GM21717 (cell line): ENCODE data around the gene MIAT.

ENCODE experiments used
- ATAC-seq: cut with Tn5 transposase; IDR thresholded peaks from one replicate; pipeline ENCODE4 v1.9.1; 2021; ENCODE audit warnings: mild to moderate bottlenecking, moderate library complexity; ENCODE audit not compliant: unreplicated experiment

The MIAT gene

DNA sequence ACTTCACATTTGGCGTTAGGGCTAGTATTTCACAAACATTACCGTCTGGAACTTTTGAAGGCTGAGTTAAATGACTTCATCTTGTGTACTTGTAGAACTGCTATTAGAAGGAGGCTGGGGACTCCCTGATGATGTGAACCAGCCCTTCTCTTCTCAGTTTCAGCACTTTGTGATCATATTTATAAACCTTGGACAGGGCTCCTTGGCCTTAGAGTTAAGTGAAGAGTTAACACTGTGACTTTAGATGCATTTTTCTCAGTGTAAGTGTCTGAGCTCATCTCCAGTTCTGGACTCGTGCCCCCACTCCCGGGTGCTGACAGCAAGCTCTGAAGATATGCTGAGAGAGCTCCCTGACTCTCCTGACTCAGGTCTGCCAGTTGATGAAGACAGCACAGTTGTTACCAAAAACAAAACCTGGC, 8.4 kb downstream of the MIAT start:
- peak; percentile 3 for ATAC-seq

DNA sequence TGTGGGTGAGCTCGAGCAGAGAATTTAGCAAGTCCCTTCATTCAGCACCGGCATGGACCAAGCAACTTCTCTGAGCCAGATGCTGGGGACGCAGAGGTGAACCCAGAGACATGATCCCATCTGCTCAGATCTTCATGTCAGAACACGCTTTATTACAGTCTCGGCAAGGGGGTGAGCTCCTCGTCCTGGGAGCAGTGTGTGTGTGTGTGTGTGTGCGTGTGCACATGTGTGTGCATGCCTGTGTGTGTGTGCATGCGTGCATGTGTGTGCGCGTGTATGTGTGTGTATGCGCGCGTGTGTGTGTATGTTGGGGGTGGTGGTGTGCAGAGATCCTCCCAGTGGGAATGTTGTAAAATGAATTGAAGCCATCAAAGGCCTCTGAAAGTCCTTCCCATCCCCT, 9.8 kb downstream of the MIAT start:
- no peak for ATAC-seq

DNA sequence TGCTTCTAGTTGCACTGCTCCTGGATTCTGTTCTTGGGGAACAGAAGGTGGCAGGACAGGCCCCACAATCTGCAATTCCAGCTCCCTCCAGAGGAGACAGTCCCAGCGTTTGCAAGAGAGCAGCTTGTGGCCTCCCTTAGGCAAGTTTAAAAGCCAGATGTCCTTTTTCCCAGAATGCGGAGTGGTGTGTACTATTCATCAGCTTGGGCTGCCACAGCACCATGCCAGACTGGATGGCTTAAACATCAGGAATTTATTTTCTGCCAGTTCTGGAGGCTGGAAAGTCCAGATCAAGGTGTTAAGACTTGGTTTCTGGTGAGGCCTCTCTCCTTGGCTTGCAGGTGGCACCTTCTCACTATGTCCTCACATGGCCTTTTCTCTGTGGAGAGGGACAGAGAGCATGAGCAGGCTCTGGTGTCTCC, 11.7 kb downstream of the MIAT start:
- ATAC-seq = no peak

DNA sequence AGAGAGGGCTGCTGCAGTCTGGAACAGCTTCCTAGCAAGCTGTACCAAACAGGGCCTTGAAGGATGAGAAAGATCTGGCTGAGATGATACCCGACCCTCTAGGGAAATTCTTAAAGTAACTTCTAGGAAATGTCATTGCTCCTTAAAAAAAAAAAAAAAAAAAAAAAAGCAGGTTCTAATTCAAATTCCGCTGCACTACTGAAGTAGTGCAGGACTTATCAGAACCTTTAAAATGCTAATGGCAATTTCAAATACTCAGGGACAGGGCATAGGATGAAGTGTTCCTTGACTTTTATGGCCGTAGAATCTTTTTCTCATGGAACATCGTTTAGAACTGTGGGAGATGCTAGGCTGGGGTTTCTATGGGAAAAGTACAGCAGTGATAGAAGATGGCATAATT, 13.1 kb downstream of the MIAT start:
- no peak for ATAC-seq

DNA sequence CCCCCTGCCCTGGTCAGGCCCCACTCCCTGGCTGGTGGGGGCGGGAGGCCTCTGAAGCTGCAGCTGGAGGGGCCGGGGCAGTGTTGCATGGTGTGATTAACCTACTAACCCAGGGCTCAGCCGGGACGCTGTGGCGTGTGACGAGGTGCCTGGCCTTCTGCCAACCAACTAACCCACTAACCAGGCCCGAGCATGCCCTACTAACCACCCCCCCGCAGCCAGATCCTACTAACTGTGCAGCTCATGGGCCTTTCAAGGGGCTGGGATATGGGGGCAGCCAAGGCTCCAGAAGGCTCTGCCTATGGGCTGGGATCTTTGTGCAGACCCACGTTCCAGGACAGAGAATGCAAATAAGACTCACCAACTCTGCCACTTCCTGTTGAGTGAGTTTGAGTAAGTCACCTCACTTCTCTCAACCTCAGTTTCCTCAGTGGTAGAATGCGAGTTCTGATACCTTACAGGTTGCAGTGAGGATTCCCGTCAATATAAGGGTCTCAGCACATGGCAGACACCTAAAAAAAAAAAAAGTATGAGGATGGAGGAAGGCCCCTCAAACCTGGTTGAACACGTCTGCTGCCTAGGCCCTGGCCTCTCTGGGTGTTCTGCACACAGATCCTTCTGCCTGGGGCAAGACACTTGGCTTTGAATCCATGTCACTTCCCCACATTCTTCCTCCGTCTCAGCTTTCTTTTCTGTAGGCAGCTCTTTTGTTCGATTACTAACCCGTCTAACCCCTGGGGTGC, 14.1 kb downstream of the MIAT start:
- no peak for ATAC-seq

DNA sequence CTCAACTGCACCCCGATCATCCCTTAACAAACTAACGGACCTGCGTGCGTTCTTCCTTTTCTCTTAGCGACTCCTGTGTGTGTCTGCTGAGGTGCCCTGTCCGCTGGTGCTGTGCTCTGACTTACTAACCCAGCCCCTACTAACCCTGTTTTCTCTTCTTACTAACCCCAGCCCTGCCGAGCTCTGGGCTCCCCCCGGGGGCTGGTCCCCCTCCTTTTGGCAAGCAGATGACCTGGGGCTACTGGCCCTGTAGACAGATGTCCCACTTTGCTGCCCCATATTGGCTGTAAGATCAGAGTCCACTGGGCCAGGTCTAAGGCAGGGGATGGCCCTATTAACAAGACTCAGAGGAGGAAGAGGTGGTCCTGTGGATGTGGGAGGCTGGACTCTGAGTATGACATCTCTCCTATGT, 14.7 kb downstream of the MIAT start:
- peak; percentile 4 for ATAC-seq

DNA sequence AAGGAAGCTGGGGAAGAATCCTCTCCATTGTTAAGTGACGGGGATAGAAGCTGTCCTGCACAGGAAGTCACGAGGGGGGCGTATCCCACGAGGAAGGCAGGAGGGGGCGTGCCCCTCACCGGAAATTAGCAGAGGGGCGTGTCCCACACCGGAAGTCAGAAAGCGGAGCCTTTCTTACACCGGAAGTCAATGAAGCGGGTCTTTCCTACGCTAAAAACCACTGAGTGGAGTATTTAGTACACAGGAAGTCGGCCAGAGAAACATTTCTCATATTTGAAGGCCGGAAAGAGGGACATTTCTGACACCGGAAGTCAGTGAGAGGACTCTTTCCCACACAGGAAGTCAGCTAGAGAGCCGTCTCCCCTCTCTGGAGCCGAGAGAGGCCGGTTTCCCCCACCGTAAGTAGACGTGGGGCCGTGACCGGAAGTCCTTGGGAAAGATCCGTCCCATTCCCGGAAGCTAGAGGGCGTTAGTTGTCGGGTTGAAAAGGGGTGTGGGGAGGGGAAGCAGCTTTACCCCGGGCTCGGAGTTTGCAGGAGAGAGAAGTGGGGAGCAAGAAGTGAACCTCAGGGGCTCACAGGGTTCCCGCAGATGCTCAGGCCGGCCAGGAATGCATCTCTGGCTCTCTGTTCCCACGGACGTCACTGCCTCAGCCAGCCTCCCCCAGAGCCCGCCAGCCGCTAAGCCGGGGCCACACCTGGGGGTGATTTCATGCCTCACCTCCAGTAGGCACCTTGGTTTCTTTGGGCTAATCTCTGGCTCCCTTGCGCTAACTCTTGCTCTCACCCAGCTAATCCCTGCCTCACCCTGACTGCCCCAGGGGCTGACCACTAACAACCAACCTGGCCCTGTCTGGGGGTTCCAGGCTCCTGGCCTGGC, 15.4 kb downstream of the MIAT start:
- ATAC-seq = peak; percentile 52

DNA sequence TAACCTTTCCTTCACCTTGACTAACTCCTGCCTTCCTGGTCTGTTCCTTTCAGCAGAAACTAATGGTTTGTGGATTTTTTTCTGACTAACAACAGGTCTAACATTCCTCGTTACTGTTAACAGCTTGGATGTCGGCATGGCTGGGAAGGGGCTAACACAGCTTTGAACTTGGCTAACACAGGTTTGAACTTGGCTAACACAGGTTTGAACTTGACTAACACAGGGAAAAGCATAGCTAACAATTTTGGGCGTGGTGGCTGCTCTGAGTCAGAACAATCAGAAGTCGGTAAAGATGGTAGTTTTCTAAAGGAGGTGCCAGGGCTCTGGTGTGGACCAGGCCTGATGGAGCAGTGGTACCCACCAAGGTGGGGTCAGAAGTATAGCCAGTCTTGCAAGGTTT, 16.1 kb downstream of the MIAT start:
- no peak for ATAC-seq

DNA sequence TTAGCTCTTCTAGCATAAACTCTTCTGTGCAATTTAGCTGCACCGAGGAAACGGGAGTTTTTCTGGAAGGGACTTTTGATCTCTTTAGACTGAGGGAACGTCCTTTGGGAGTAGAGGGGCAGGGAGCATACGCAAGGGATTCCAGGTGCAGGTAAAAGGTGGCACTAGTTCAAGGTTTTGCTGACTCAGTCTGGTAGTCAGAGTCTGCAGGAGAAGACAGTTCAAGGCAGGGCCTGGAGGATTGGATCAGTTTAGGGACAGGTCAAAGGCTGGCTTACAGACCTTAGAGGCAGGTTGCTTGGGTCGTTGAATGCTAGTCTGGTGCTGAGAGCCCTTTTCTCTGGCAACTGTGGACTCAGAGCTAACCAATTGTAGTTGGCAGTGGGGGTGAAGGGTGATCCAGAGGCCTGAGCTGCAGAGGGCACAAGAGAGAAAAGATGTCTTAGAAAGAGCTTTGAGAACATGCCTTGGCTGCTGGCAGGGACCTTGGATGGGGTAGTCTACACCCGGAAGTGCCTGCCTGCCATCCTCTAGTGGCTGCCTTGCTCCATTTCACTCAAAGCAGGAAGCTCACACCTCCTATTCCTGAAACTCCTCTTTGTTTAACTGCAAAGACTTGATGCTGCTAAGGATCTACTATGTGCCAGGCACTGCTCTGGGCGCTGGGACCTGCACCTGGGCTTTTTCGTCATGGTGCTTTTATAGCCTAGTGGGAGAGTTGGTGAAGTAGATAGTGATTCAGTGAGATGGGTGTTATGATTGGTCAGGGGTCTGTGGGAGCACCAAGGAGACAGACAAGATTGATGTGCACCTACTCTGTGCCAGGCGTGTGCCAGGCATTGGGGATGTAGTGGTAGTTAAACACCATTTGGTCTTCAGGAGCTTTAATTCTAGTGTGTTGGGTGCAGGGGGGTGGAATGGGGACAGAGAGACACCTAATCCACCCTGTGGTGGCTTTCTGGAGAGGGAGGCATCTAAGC, 17.1 kb downstream of the MIAT start:
- ATAC-seq = no peak

DNA sequence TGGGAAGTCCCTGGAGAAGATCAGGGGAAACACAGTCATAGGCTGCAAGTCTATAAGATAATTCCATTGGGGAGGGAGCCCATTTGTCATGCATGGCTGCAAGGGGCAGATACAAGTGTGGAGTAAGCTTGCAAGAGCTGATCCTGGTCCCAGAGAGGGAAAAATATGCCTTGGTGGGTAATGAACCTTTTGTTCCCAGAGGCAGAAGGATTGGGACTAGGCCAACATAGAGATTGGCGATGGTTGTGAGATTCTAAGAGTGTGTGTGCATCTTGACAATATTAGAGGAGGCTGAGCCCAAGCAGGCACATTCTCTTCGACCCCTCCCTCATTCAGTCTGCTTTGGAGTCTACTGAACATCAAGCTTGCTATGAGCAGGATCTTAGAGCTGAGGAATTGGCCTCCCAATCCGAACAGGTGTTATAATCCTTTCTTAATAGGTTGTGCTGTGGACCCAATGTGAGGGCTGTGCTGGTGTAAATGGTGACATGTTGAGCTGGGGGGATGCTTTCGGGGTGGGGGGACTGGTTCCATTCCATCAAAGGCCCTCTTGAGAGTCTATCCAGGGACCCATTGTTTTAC, 18.4 kb downstream of the MIAT start:
- ATAC-seq = no peak

DNA sequence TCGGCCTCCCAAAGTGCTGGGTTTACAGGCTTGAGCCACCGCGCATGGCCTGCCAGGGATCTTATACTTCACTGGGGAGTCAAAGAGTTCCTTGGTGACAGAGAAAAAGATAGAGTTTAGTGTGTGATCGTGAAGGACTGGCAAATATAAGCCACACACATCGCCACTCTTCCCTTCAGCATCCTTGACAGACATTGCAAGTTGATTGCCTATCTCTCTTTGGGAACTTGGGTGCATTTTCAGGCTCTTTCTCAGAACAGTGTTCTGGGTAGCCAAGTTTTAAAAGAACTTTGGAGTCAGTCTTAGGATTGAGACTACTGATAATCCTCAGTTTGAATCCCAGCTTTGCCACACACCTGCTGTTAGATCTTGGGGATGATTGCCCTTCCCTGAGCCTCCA, 19.8 kb downstream of the MIAT start:
- no peak for ATAC-seq

DNA sequence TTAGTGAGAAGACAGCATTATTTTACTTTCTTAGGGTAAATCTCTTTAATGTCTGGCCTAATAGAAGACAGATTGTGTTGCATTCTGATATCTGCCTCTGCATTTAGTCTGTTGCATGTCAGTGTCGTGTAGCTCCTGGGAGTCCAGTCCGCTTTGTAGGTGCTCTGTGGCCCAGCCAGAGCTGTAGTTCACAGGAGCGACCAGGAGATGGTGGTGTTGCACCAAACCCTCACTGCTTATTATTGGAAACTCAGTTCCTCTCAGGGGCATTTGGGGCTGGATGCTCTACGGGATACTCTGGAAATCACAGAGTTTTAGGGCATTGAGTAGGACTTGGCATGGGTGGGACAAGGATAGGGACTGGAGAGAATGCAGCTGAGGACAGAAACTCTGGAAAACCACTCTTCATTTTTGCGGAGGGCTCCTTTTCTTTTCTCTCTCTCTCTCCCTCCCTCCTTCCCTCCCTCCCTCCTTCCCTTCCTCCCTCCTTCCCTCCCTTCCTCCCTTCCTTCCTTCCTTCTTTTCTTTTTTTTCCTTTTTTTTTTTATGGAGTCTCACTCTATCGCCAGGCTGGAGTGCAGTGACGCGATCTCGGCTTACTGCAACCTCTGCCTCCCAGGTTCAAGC, 21.7 kb downstream of the MIAT start:
- no peak for ATAC-seq

DNA sequence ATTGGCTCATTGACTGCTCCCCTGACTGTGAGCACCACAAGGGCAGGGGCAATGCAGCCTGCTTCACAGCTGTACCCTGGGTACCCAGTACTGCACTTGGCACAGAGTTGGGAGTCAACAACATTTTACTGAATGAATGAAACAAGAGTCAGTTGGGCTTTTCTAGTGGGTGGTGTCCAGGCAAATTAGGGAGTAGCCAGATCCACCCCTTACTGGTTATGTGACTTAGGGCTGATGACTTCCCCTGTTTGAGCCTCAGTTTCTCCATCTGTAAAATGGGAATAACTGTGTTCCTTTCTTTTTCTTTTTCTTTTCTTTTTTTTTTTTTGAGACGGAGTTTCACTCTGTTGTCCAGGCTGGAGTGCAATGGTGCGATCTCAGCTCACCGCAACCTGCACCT, 23.1 kb downstream of the MIAT start:
- ATAC-seq = no peak

DNA sequence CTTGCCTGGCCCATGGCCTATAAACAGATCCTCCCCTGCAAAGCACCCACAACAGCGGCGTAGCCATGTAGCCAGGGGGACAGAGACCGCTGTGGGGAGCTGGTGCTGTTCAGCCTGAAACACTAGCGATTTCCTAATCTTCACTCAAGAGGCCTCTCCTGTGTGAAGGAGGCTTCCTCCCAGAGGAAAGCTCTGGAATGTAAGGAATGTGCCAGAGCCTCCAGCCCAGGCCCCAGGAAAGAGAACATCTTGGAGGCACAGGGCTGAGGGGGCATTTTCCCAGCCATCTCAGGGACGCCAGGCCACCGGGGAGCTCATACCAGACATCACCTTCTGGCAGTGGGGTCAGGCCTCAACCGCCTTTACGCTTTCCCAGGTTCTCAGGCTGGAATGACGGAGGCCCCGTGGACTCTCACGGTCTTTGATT, 24.0 kb downstream of the MIAT start:
- ATAC-seq = no peak

DNA sequence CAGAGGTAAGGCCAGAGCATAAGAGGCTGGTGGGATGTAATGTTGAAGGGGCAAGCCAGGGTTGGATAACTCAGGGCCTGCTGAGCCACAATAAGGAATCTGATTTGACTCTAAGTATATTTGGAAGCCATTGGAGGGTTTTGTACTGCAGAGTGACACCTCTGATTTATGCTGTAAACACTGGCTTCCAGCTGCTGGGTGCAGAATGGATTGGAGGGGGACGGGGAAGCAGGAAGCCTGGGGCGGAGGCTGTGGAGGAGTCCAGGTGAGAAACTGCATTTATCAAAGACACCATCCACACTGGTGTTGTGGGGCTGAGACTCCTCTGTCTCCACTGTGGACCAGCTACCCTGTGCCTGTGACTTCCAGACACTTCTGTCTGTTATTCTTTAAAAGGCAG, 26.8 kb downstream of the MIAT start:
- ATAC-seq = no peak

DNA sequence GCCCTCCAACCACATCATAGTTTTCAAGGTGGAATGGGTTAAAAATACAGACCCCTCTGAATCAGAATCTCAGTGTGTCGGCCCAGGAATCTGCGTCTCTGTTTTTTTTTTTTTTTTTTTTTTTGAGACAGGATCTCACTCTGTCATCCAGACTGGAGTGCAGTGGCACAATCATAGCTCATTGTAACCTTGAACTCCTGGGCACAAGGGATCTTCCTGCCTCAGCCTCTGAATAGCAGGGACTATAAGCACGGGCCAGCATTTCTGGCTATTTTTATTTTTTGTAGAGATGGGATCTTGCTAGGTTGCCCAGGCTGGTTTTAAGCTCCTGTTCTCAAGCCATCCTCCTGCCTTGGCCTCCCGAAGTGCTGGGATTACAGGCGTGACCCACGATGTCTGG, 28.2 kb downstream of the MIAT start:
- ATAC-seq = no peak

DNA sequence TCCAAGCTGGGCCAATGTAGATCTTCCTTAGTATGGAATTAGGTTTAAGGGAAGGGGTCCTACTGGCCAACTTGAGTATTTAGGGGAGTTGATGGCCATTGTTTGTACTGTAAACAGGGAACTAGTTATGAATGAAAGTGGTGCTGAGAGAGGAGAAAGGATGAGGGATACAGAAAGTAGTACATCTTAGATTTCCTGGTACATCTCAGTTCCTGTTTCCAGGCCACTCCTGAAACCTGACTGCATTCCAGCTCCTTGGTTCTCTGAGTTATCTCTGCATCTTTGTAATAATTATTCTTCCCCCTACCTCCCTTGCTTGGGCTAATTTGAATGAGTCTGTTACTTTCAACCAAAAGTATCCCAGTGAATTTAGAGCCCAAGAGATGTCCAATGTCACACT, 30.1 kb downstream of the MIAT start:
- no peak for ATAC-seq

DNA sequence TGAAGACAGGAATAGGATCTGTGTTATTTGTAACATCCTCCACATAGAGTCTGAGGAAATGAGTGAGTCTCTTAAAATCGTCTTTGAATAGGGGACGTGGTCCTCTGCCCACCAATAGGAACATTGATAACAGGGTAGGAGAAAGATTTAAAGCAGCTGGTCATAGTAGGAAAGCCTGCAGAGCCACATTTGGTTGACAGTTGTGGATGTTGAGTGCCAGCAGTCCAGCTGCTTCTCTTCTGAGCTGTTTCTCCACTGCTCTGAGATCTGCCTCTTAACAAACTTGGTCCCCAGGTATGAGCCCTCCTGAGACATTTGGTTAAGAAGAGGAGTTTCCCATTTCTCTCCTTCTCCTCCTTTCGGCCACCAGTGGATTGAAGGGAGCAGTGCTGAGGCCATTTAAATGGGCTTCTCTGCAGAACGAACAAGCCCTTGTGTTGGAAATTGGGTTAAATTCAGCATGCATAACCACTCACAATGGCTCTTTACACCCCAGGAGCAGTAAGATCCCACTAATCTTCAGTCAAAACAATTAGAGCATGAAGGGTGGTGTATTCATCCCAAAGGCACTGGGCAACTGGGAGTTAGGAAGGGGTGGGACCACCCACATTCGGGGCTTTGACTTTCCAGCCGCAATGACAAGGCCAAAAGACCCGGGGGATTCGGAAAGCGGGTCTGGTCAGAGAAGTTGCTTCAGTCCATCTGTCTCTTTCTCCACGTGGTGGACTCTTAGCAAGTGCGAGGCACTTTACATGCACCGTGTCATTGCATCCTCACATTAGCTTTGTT, 32.3 kb downstream of the MIAT start:
- no peak for ATAC-seq

DNA sequence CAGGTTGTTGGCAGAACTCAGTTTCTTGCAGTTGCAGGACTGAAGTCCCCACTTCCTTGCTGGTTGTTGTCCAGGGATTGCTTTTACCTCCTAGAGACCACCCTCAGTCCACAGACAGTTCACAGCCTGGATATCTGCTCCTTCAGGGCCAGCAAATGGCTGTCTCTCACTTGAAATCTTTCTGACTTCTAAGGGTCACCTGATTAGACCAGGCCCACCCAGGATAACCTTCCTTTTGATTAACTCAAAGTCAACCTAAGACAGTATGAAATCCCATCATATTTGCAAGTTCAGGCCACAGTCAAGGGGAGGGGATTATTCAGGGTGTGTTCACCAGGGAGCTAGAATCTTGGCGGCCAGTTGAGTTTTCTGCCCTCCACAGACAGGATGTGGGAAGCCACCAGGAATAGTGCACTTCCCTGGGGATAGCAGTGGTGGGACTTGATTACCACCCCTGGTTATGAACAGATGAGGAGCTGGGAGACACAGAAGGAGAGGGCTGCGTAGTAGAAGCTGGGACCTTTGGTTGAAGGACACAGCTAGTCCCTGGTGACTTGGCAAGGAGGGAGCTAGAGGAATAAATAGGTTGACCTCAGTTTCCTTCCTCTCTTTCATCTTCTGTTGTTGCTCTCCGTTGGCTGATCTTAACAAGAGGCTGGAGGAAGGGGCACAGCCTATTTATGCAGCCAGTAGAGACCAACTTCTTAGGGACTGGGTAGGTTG, 33.4 kb downstream of the MIAT start:
- no peak for ATAC-seq
